SK-N-MC (cell line): ENCODE data around the gene KLHL9.

ENCODE experiments used
- DNase-seq: peaks from one replicate; pipeline ENCODE4 v3.0.0-alpha.2; 2011; ENCODE audit warnings: low read depth, low spot score
- H3K27ac ChIP-seq: fragments of 200-600 bp; sonication (generic); 2 replicates; pipeline ENCODE4 v1.5.1; 2016; ENCODE audit warnings: mixed run types
- H3K36me3 ChIP-seq: fragments of 200-600 bp; sonication (generic); 2 replicates; pipeline ENCODE4 v1.6.1; 2017; ENCODE audit warnings: antibody characterized with exemption, low read length, mixed read lengths; ENCODE audit not compliant: insufficient read depth
- H3K4me3 ChIP-seq: fragments of 200-600 bp; sonication (generic); 2 replicates; pipeline ENCODE4 v1.5.1; 2016
- H3K9ac ChIP-seq: fragments of 200-600 bp; sonication (generic); 2 replicates; pipeline ENCODE4 v1.8.0; 2017; ENCODE audit warnings: mixed run types, mixed read lengths; ENCODE audit not compliant: insufficient read length
- H3K9me3 ChIP-seq: fragments of 200-600 bp; sonication (generic); 2 replicates; pipeline ENCODE4 v1.6.1; 2017; ENCODE audit warnings: low read depth, mild to moderate bottlenecking, antibody characterized with exemption, low read length, moderate library complexity, mixed read lengths
- EZH2 ChIP-seq: fragments of 200-600 bp; sonication (generic); IDR thresholded peaks from one replicate; pipeline ENCODE4 v1.6.1; 2017; ENCODE audit warnings: antibody characterized with exemption
- FOXP2 ChIP-seq: optimal IDR thresholded peaks from 2 replicates; pipeline ENCODE3; 2011; ENCODE audit warnings: mild to moderate bottlenecking, moderate library complexity; ENCODE audit not compliant: insufficient read depth; ENCODE audit errors: extremely low read length, control extremely low read depth
- POLR2AphosphoS5 ChIP-seq: IDR thresholded peaks from 2 replicates; pipeline ENCODE4 v1.6.1; 2012; ENCODE audit warnings: mild to moderate bottlenecking, low read depth, low read length, borderline replicate concordance

Gene KLHL9

DNA sequence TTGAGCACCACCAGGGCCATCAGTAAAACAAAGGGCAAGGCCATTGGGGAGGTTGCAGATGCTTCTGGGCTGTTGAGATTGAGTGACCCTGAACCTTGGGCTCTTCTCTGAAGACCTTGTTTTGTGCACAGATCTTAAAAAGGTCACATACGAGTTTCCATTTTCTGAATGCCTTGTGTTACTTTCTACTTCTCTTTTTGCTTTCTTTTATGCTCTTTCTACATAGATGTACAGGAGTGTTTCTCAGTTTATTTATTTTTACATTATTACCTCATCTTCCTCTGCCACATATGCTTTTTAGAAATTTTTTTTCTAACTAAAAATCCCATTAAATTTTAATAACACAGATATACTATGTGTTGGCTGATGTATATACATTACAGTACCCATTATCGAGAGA, 30.0 kb downstream of the KLHL9 start, which contains the start of gene IFNA5:
Gene IFNA5, minus strand, starts transcription at position 101 of the 400 bp plus-strand sequence. Its CDS starts 57 bp downstream, at position 44.
- Histone ChIP-seq H3K36me3 (no peaks in the 10 kb centered on the region), H3K4me3 (no peak within 1 kb of the TSS), H3K9me3 (no peaks in the 10 kb centered on the region), H3K9ac (no peak within 1 kb of the TSS), H3K27ac (no peak within 1 kb of the TSS)
- DNase-seq, result no peak
- TF ChIP-seq EZH2 (no peak), FOXP2 (no peak), POLR2AphosphoS5 (no peak)

DNA sequence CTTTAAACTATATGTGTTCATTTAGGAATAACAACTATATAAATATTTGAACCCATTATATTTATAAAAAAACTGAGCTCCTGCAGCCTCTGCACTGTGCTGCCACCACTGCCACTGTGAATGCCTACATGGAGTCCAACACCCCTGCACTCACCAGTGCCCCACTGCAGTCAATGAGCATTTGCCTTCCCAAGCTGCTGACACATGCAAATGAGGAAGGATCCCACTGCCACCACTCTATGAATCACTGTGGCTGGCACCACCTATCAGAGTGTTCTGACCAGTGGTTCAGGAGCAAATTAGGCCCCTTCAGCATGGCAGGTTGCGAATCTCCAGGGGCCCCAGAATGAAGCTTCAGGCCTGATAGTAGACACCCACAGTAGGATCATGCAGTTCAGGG, 39.2 kb downstream of the KLHL9 start:
- Histone ChIP-seq H3K9me3 (no peaks in the 10 kb centered on the region), H3K4me3 (no peak overlapping the region), H3K36me3 (no peaks in the 10 kb centered on the region), H3K27ac (no peak overlapping the region), H3K9ac (no peak overlapping the region)
- TF ChIP-seq POLR2AphosphoS5 (no peak), EZH2 (no peak), FOXP2 (no peak)
- DNase-seq, result no peak

DNA sequence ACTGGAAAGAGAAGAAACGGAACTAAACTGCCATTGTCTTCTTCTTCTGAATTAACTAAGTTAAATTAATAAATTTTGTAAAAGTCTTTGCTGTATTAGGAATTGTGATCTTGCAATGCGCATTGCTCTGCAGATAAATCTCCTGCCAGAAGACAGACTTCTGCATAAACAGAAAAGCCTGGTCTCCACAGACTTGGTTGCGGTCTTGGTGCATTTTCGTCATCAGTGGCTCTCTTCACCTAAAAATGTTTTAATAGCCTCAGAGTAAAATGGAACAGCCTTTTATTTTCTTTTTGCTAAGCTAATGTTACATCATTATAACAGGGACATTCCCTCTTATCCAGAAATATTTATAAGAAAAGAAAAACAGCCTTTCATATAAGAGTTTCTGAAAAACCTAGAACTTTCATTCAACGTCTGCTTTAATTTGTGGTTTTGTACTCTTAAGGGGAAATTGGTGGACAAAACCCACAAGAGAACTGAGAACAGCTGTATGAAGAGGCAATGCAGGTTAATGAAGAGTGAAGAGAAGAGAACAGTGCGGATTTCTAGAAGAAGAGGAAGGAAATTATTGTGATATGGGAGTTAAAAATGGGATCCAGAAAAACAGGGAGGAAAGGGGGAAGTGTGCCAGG, 40.2 kb downstream of the KLHL9 start:
- H3K9me3 ChIP-seq, result no peaks in the 10 kb centered on the region
- no peak overlapping the region for H3K27ac ChIP-seq
- no peak for DNase-seq
- no peak overlapping the region for H3K9ac ChIP-seq
- TF ChIP-seq EZH2 (no peak), FOXP2 (no peak)
- no peaks in the 10 kb centered on the region for H3K36me3 ChIP-seq
- no peak overlapping the region for H3K4me3 ChIP-seq

DNA sequence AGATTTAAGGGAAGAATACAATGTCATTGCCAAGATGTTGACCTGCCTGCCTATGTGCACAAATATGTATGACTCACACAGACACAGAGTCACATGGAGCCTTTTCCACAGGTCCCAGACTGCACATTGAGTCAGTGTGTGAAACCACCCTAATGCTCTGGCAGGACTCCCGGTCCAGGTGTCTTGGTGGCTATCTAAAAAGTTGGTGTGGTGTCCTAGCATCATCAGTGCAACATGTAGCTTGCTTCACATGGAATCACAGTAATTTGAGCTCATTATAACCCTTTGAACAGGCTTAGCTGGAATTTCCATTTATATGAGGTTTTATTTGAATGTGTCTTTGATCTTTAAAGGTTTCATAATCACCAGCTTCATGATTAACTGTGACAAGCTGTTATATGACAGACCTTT, 40.8 kb downstream of the KLHL9 start:
- H3K9me3 ChIP-seq, result no peaks in the 10 kb centered on the region
- H3K27ac ChIP-seq, result no peak overlapping the region
- no peak overlapping the region for H3K9ac ChIP-seq
- H3K36me3 ChIP-seq, result no peaks in the 10 kb centered on the region
- H3K4me3 ChIP-seq, result no peak overlapping the region
- no peak for DNase-seq
- no peak for TF ChIP-seq POLR2AphosphoS5
- TF ChIP-seq FOXP2, result no peak
- TF ChIP-seq EZH2, result no peak

DNA sequence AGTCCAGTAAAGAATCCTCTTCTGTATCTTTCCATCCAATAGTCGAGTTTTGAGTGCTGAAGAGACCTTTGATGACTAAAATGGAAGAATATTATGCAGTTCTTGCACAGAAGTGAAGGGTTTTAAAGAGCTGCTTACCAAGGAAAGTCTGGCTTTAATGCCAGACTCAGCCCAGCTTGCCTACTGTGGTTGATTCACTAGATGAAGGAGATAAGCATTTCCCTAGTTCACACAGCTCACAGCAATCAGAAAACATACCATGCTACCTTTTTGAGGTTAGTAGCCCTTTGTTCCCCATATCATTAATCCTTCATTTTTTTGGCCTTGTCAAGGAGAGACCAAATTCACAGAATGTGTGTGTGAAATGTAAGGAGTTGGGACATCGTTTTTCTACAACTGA, 45.4 kb downstream of the KLHL9 start:
- no peak overlapping the region for H3K9ac ChIP-seq
- H3K9me3 ChIP-seq, result no peaks in the 10 kb centered on the region

DNA sequence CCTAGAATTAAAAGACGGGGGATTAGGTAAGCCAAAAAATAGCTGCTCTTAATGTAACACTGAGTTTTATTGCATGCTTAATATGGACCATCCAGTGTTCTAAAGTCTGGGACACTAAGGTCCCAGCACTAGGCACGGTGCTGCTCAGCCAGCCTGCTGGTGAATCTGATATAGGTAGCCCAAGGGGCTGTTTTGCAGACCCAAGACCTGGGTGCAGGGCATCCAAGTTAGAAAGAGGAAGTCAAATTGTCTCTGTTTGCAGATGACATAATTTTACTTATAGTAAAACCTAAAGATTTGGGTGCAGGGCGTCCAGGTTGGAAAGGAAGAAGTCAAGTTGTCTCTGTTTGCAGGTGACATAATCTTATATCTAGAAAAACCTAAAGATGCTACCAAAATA, 47.9 kb downstream of the KLHL9 start:
- TF ChIP-seq FOXP2, result no peak
- no peak for TF ChIP-seq POLR2AphosphoS5
- TF ChIP-seq EZH2, result no peak
- no peak for DNase-seq
- no peak overlapping the region for H3K27ac ChIP-seq

More for the DNA sequence above, 45.4 kb downstream of the KLHL9 start:
- DNase-seq, result no peak
- no peaks in the 10 kb centered on the region for H3K36me3 ChIP-seq
- H3K4me3 ChIP-seq, result no peak overlapping the region
- H3K27ac ChIP-seq, result no peak overlapping the region
- TF ChIP-seq FOXP2 (no peak), POLR2AphosphoS5 (no peak), EZH2 (no peak)

DNA sequence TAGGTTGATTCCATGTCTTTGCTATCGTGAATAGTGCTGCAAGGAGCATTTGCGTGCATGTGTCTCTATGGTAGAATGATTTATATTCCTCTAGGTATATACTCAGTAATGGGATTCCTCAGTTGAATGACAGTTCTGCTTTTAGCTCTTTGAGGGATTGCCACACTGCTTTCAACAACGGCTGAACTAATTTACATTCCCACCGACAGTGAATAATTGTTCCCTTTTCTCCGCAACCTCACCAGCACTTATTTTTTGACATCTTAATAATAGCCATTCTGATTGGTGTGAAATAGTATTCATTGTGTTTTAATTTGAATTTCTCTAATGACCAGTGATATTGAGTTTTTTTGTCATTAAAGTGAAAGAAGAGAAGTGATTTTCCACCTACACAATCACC, 48.5 kb downstream of the KLHL9 start:
- Histone ChIP-seq H3K36me3 (no peaks in the 10 kb centered on the region), H3K4me3 (no peak overlapping the region), H3K9ac (no peak overlapping the region), H3K9me3 (no peaks in the 10 kb centered on the region), H3K27ac (no peak overlapping the region)
- no peak for DNase-seq
- TF ChIP-seq POLR2AphosphoS5, result no peak
- TF ChIP-seq FOXP2, result no peak
- TF ChIP-seq EZH2, result no peak

More for the DNA sequence above, 47.9 kb downstream of the KLHL9 start:
- Histone ChIP-seq H3K4me3 (no peak overlapping the region), H3K9me3 (no peaks in the 10 kb centered on the region), H3K9ac (no peak overlapping the region), H3K36me3 (no peaks in the 10 kb centered on the region)

DNA sequence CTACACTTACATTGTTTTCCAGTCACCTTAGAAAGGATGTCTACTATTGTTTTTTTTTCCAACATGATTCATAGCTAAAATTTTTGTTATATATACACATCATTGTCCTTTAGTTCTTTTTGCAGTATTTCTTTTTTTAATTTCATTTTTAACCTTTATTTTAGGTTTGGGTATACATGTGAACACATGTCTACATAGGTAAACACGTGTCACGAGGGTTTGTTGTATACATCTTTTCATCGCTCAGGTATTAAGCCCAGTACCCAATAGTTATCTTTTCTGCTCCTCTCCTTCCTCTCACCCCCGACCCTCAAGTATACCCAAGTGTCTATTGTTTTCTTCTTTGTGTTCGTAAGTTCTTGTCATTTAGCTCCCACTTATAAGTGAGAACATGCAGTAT, 49.1 kb downstream of the KLHL9 start:
- Histone ChIP-seq H3K27ac (no peak overlapping the region), H3K9me3 (no peaks in the 10 kb centered on the region), H3K4me3 (no peak overlapping the region), H3K9ac (no peak overlapping the region), H3K36me3 (no peaks in the 10 kb centered on the region)
- TF ChIP-seq FOXP2 (no peak), POLR2AphosphoS5 (no peak), EZH2 (no peak)
- DNase-seq, result no peak

DNA sequence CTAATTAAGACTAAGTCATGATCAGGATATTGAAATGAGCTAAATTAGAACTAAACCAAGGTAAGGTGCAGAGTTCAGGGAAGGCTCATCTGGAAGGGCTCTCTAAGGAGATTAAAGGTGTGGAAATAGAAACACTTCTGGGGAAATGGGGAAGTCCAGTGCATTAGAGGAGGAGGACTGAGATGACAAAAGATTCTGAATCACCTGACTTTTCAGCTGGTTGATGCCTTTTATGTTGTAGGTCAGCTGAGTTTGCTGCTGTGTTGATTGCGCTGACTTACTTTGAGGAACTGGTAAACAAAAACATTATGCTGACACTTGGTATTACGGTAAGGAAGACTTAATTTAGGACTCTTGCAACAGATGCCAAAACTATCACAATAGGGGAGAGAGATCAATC, 53.9 kb downstream of the KLHL9 start:
- TF ChIP-seq EZH2 (no peak), POLR2AphosphoS5 (no peak), FOXP2 (no peak)
- no peak overlapping the region for H3K9ac ChIP-seq
- no peak overlapping the region for H3K27ac ChIP-seq
- DNase-seq, result no peak
- no peaks in the 10 kb centered on the region for H3K36me3 ChIP-seq
- no peak overlapping the region for H3K4me3 ChIP-seq
- no peaks in the 10 kb centered on the region for H3K9me3 ChIP-seq
